Breast epithelium (tissue), 3 donors: ENCODE measurements around the gene AQP5.

ENCODE experiments used
- POLR2A ChIP-seq: fragments of 450-650 bp; IDR thresholded peaks from one replicate; pipeline ENCODE4 v1.6.1; 2016; ENCODE audit warnings: antibody characterized with exemption, mild to moderate bottlenecking, moderate library complexity
- POLR2AphosphoS5 ChIP-seq, 3 donors: sonication (generic); formaldehyde crosslinking; IDR thresholded peaks; one replicate each; pipeline ENCODE4 v1.6.1; 2017; ENCODE audit warnings: antibody characterized with exemption in 3 of 3

DNA sequence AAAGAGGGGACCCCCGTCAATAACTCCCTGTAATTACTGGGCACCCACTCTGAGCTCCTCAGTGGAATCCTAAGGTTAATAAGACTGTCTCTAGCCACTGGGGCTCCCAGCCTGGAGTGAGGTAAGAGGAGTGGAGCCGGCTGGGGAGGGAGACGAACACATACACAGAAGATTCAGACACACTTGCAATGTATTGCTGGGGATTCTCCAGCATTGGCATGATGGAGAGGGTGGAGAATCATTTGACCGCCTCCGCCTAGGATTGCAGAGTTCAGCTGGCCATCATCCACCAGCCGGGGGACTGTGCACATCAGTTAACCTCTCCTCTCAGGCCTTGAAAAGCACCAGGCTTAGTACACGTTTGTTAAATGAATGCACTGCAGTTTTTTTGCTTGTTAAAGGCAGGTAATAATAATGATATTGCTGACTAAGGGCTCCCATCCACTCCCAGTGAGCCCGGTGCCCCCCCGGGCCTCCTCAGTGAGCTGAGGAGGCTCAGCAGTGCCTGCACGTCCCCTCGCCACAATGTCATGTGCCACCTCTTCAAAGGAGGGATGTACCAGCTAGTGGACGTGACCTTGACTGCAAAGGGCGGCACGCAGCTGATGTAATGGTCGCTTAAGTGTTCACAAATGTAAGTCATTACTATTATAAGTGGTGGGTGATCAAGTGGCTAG is 37.7 kb upstream of the AQP5 start:
- TF ChIP-seq POLR2AphosphoS5 (IDR thresholded peaks at IDR 0.05), result no peak
- no peak for TF ChIP-seq POLR2A
